ENCODE measurements around the gene UPF1.

Gene UPF1

DNA sequence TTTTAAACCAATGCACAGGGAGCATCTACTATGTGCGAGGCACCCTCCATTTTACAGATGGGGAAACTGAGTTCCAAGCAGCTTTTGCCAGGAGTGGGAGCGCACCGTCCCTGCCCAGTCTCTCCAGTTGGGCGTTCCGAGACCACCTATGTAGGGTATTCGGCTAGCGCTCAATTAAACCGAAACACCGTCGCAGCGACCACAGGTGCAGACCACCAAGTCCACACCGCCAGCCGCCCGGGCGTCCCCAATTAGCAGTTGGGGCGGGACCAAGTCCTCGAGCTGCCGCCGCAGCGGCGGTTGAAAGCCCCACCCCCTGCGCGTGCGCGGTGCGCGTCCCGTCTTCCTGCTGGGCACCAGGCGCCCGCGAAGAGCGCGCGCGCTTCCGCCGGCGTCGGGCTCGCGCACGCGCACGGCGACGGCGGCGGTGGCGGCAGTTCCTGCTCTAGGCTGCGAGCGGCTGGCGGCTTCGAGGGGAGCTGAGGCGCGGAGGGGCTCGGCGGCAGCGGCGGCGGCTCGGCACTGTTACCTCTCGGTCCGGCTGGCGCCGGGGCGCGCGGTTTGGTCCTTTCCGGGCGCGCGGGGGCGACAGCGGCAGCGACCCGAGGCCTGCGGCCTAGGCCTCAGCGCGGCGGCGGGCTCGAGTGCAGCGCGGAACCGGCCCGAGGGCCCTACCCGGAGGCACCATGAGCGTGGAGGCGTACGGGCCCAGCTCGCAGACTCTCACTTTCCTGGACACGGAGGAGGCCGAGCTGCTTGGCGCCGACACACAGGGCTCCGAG lies at the start of gene UPF1:
TSS of gene UPF1 (plus strand) at position 436 of the 782 bp plus-strand sequence. CDS start at position 687, 251 bp downstream.
- peak; percentile 79 to 85 for DNase-seq

DNA sequence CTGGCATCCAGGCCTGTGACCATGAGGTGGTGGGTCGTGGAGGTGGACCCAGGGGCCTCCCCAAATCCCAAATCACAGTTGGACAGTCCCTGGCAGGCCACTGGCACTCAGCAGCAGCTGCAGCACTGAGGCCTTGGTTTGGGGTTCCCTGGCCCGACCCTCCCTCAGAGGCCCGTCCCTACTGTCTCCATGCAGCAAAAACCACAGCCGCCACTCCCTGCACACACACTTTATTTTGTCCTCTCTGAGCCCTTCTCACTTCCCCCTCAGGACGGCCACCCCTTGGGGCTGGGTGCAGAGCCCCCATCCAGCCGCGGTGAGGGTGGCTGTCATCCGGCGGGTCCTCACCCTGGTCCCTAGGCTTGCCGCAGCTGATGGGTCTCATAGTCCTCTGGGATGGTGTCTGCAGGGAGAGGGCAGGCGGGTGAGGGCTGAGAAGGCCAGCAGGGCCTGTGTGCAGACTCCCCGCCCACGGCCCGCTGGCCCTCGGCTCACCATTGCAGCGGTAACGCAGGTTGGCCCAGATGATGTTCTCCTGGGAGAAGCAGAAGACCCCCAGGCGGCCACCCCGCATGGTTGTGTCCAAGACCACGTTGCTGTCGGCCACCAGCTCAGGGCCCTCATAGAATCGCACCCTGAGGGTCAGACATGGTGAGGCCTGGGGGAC lies 49.1 kb upstream of the UPF1 start:
- no peak for DNase-seq

DNA sequence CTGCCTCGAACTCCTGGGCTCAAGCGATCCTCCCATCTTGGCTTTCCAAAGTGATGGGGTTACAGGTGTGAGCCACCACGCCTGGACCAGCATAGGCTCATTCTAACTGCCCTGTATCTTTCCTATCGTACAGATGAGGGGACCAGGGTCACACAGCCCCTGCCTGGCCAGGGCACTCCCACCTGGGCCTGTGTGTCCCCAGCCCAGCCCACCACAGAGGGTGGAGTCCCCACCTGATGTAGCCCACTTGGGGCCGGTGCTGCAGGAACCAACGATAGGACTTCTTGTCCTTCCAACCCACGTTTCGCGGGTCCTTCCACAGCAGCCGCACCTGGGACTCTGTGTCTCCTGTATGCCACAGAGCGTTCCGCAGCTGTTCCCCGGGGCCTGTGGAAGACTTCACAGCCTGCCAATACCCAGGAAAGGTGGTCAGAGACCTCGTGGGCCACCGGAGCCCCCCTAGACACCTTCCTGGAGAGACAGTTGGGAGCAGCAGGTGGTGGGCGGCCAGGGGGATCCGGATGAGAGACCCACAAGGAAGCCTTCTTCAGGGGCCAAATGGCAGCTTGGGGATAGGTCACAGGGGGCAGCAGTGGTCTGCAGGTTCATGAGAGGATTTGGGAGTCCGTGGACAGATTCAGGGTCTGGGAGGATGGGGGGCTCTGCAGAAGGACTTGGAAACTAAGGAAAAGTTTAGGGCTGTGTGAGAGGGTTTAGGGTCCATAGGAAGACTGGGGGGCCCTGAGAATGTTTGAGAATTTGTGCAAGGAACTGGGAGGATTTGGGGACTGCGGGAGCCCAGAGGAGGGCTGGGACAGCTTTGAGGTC lies 47.6 kb upstream of the UPF1 start:
- no peak for DNase-seq

DNA sequence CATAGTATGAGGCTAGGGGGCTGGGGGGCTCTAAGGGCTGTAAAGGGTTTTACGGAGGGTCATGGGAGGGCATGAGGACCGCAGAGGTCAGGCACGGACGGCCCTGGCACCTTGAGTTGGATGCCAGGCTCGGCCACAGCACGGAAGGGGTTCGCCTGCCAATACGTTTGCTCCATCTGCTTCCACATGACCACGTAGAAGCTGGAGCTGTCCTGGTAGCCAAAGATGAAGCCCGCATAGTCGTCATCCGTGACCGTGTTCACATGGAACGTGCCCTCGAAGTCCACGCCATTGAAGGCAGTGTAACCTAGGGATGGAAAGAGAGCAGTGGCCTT lies 47.0 kb upstream of the UPF1 start:
- no peak for DNase-seq

DNA sequence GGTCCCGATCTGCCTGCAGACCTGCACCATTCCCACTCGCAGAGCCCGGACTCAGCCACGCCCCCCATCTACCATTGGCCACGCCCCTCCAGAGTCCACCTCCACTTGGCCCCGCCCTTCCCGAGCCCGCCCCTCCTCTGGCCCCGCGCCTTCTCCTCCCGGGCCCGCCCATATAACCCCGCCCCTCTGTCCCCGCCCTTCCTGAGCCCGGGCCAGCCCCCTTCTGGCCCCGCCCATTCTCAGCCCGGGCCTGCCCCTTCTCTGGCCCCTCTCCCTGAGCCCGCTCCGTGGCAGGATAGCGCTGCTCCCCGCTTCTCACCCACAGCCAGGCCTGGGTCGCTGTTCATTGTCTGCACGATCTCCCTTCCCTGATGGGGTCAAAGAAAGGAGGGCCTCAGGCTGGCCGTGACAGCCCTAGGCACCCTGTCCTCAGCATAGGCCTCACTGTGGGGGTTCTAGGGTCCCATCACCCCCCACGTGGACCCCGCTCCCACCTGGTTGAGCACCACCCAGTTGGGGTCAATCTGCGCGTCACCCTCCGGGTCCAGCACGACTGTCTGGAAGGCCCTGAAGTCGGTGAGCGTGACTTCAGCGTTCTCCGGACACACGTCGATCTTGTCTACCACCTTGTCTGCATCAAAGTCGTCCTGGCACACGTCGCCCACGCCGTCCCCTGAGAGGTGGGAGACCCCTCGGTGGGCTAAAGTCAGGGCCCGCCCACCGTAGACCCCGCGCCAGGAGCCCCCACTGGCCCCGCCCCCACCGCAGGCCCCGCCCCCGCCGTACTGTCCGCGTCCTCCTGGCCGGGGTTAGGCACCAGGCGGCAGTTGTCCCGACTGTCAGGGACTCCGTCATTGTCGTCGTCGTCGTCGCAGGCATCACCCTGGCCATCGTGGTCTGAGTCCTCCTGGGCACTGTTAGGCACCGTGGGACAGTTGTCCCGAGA lies 46.3 kb upstream of the UPF1 start:
- no peak for DNase-seq

DNA sequence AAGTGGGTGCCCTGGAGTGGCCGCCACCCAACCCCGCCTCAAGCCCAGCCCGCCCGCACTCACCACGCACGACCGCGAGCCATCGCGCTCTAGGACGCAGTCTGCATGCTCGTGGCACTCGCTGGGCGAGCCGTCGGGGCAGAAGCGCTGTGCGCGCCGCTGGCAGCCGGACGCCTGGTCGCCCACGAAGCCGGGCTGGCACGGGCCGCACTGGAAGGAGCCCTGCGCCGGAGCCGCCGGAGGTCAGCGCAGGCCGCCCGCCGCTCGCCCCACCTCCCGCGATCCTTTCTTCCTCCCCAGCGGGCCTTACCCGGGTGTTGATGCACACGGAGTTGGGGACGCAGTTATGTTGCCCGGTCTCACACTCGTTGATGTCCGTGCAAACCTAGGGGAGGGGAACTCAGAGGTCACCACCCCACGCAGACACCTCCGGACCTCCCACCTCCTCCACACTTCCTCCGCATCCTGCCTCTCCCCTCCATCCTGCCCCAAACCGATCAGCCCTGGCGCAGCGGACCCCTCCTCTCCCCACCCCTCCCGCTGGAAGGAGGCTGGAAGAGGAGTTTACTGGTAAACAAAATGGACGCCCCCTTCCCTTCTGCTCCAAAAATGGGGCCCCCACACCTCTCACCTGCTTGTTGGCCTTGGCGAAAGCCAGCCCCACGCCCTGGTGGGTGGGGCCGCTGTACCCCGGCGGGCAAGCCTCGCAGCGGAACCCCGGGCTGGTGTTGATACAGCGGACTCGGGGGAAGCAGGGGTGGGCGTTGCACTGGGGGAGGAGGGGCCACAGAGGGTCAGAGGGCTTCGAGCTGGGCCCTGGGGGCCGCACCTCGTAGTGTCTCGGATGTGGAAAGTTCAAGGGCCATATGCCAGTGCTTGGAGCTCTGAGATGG lies 43.0 kb upstream of the UPF1 start:
- no peak for DNase-seq

DNA sequence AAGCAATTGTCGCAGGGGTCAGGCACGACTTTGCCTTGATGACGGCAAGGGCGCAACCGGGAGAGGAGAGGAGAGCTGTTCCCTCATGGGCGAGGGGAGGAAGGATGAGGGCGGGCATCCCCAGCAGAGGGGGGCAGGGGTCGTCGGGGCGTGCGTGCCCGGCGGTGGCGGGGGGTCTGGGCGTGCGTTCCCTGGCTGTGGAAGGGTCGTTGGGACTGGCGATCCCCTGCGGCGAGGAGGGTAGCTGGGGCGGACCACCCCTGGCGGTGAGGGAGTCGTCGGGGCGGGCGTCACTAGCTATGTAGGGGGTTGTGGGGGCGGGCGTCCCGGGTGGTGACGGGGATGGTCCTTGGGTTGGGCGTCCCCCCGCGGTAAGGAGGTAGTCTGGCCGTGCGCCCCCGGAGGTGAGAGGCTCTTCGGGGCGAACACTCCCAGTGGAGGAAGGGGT lies 42.3 kb upstream of the UPF1 start:
- DNase-seq = no peak

DNA sequence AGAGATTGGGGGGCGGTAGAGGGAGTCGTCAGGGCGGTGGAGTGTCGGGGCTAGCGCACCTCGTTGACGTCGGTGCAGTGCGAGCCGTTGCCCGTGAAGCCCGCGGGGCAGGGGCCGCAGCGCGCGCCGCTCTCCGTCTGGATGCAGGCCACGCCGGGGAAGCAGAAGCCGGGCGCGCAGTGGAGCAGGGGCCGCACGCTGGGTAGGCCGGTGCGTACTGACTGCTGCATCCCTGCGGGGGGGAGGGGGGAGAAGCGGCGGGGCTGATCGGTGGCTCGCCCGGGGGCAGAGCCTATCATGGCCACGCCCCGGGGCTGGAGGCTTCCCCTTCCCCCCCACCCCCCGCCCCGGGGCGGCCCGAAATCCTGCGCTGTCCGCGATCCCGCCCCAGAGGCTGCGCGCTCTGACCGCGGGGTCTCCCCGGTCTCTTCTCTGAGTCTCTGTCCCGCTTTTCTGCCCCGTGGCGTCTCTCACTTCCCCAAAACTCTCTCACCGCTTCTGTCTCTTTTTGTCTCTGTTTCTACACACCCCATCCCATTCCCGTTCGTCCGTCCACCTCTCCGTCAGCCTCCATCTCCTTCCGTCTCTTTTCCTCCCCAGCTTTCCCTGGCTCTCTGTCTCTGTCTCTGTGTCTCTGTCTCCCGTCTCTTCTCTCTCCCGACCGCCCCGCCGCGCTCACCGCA lies 41.7 kb upstream of the UPF1 start:
- DNase-seq = no peak

DNA sequence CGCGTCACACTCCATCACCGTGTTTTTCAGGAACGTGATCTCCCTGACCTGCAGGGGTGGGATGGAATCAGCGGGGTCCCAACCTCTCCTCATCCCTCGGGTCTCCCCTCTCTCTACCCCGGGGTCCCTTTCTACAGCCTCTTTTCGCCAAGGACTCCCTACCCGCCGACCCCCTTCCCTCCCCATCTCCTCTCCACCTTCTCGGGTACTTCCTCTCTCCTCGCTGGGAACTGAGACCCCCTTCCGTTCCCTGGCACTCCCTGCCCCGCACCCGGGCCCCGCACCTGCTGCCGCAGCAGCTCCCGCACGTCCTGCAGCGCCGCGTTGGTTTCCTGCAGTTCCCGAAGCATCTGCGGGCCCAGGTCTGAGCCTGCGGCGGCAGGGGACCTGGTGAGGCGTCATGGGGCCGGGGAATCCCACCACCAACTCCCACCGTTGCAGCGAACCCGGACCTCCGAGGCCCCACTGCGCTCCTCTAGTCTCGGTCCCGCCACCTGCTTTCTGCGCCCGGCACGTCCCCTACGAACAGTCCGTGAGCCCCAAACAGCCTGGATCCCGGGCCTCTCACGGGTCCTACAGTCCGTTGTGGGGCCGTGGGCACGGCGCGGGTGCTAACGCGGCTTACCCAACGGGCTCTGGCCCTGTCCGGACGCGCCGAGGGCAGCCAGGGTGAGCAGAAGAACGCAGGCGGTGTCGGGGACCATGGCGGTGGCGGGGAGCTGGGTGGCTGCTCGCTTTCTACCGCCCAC lies 41.0 kb upstream of the UPF1 start, which contains the start of gene COMP:
TSS of gene COMP (minus strand) at position 740 of the 749 bp plus-strand sequence. CDS start at position 704, 36 bp downstream.
- DNase-seq = no peak

DNA sequence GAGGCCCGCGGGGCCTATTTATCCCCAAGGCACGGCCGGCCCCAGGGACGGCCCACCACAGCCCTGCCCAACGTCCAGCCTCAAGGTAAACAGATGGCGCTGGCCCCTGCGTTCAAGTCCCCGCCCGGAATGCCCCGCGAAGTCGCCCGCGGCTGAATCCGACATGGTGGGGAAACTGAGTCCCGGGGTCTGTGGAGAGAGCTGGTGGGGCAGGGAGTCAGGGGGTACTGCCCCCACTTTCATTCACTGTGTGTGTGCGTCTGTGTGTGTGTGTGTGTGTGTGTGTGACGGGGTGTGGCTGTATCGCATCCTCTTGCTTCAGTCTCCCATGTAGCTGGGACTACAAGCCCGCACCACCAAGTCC lies 40.5 kb upstream of the UPF1 start:
- DNase-seq = no peak

DNA sequence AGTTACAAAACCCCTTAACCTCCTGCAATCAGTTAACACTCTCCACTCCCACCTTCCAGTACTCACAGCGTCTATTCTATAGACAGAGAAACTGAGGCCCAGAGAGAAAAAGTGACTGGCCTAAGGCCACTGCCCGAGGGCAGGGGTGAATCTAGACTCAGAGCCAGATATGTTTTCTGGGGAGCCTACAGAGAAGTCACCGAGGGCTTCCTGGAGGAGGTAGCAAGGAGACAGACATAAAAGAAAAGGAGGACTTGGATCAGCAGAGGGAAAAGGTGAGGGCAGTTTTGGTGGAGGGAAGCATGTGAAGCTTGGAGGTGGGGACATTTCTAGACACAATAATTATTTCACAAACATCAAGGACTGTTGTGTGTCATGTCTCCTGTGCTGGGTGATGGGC lies 39.1 kb upstream of the UPF1 start:
- DNase-seq = no peak

DNA sequence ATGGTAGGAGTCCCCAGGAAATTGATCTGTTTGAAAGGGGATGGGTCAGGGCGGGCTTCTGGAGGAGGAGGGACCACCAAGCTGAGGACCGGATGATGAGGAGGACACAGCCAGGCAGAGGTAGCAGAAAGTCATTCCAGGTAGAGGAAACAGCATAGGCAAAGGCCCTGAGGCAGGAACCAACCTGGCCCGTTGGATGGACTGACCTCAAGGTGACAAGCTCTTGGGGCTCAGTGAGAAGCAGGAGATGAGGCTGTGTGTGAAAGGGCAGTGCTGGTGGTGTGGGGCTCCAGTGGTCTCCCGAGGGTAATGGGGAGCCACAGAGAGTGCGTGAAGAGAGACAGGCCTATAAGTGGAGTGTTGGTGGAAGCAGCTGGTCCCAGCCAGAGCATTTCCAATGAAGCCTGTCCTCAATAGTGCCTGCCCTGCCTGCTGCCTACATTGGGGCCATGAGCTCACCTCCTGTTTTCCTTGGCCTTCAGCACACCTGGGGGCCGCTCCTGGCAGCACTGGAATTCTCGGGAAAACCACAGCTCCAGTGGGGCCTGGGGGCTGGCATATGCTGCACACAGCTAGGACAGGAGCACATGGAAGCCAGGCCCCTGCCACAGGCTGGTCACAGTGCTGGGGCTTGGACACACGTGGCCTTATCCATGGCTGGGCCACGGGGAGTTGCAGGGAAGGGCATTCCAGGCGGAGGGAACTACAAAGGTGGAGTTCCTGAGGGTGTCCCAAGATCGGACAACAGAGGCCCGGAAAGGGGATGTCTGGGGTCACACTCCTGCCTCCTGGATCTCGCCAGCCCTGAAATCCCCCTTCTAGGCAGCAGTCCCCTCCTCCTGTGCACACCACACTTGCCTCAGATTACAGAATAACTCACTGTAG lies 38.4 kb upstream of the UPF1 start:
- DNase-seq = no peak

DNA sequence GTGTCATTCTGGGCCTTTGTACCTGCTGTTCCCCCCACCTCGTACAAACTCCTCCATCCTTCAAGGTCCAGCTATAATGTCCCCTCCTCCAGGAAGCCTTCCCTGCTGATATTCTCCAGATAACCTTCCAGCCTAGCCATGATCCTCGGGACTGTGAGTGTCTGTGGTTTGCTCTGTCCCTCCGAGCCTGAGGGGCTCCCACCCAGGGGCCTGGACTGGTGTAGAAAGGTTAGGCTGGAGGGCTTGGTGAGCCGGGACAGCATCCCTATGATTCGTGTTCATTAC lies 37.8 kb upstream of the UPF1 start:
- DNase-seq = no peak

DNA sequence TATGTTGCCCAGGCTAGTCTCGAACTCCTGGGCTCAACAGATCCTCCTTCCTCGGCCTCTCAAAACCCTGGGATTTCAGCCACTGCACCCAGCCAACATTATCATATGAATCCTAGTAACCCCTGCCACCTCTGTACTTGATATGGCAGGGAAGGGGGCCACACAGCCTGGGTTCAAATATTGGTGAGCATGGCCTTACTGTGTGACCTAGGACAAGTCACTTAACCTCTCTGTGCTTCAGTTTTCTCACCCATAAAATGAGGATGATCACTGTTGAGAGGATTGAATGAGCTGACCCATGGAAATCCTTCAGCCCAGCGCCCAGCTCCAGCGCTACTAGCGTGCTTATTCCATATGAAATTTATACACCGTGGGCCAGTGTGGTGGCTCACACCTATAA lies 37.1 kb upstream of the UPF1 start:
- DNase-seq = no peak

DNA sequence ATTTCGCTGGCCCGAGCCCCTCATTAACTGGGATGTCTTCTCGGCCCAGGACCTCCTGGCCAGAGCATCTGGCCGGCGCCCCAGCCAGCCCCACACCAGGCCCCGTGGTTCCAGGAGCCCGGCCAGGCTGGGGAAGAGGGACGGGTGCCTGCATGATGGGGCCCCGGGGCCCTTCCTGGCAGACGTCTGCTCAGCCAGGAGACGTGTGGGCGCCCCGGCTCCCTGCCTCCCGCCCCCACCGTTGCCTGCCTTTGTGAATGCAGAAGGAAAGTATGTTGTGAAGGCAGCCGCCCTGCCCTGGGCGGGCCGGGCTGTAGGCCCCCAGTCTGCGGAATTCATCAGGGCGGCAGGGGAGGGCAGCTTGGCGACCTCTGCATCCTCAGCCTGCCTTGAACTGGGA lies 36.2 kb upstream of the UPF1 start:
- no peak for DNase-seq

DNA sequence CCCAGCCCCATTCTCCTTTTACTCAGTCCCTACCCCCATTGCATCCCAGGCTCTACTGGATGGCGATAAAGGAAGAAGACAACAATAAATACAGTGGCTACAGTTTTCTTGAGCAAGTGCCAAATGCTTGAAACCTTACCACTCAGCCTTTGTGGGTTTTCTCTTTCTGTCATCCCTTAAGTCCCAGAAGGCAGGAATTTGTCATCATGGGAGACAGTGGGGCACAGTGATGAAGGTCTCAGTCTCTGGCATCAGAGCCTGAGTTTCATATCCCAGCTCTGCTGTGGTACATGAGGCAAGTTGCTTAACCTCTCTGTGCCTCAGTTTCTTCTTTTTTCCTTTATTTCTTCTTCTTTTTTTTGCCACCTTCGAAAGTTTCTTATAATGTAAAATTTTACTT lies 35.5 kb upstream of the UPF1 start:
- DNase-seq = no peak

DNA sequence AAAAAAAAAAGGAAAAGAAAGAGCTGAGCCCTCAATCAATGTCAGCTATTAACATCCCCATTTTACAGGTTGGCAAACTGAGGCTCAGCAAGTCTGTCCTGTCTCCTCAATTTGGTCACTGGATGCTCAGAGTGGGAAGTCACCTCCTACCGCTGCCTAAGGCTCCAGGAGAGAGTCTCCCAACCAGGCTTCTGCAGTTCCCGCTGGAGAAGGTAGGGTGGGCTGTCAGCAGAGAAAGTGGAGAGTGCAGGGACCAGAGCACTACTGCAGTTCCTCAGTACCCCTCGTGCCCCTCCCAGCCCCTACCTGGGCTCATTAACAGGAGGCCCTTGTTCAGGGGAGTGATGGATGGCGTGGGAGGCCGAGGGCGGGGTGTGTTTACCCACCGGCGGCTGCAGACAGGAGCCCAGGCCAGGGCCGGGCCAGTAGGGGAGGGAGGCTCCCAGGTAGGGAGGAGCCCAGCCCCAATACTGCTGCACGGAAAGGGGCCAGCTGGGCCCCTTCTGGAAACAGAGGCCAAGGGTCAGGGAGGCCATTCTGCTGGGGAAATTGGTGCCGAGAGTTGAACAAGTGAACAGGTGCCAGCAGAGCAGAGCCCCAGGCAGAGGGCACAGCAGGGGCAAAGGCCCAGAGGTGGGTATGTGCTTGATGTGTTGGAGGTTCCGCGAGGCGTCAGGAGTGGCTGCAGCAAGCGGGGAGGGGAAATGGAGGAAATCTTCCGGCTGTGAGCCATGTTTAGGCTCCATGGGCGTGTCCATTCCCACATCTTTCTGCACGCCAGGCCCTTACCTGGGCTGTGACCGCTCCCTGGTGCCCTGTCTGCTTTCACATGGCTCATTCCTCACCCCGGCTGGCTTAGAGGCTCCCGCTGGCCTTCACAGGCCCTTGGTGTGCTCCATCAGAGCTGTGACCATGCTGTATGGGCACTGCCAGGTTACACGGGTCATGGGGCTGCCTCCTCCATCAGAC lies 33.1 kb upstream of the UPF1 start:
- DNase-seq = no peak

DNA sequence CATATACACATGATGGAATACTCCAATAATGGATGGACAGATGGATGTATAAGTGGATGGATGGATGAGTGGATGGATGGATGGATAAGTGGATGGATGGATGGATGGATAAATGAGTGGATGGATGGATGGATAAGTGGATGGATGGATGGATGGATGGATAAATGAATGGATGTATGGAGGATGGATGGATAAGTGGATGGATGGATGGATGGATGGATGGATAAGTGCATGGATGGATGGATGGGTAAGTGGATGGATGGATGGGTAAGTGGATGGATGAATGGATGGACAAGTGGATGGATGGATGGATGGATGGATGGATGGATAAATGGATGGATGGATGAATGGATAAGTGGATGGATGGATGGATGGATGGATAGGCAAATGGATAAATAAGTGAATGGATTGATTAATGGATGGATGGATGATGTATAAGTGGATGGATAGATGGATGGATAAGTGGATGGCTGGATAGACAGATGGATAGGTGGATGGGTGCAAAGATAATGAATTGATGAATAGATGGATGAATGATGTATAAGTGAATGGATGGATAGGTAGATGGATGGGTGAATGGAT lies 32.3 kb upstream of the UPF1 start:
- no peak for DNase-seq
